NCI-H1105 treated with DMSO at 0.1 percent for 48 hours (cell line): Measurements from ENCODE around the gene TTYH1.
A peak's percentile ranks its signal among the peaks of the same experiment; 100 is the strongest.
"Not testable (repeated sequence)": the region's sequence is repeated elsewhere in the genome, so short reads cannot be mapped to it uniquely, and the experiment has no call there.

Source experiments
- DNase-seq: peaks from one replicate; lab custom pipeline; 2025; lab: John Stamatoyannopoulos, UW

Gene TTYH1

DNA sequence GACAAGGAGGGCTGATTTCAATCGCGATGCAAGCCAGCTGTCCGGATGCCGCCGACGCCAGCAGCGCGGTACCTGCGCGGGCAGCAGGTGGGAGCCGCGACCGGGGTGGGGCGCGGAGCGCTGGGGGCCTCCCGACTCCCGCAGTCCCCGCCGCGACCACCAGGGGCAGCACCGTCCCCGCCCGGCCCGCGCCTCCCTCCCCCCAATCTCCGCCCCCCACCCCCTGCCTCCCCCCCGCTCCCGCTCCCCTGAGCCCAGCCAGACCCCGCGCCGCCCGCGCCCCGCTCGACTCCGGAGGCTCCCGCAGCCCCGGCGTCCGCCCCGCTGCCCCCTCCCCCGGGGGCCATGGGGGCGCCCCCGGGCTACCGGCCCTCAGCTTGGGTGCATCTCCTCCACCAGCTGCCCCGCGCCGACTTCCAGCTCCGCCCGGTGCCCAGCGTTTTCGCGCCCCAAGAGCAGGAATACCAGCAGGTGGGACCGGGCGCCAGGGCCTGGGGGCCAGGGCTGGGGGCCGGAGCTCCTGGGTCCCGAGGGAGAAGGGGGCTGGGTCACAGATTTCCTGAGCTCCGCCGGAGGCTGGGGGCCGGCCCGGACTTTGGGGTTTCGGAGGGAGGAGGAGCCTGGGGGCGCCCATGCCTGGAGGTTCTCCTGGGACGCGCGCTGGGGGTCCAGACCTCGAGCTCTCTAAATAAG, at the start of gene TTYH1:
TSS of gene TTYH1 (plus strand) at position 257 of the 693 bp plus-strand sequence. CDS start at position 346, 89 bp downstream.
- DNase-seq = no peak

DNA sequence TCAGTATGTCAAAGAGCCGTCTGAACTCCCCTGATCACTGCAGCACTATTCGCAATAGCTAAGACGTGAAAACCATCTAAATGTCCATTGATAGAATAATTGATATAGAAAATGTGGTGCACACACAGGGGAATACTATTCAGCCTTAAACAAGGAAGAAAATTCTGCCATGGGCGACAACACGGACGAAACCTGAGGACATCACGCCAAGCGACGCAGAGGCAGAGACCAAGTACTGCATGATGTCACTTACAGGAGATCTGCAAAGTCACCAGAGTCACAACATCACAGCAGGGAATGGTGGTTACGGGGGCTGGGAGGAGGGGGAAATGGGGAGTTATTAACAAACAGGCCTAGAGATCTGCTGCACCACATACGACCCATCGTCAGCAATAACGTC, 49.5 kb upstream of the TTYH1 start:
- not testable (repeated sequence) for DNase-seq

DNA sequence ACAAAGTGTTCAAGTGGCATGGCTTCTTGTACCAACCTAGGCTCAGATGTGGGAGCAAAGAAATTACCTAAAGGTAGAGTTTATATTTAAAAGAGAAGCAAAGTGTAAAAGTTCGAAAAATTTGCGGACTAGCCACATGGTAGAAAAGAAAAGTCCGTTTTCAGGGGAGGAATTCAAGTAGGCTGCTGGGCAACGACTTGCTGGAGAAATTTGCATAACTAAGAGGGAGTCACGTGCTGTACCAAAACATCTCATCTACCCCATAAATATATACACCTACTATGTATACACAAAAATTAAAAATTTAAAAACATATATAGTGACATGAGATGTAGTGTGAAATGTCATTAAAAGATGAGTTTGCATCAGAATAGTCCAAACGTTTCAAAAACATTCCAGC, 48.5 kb upstream of the TTYH1 start:
- no peak for DNase-seq

DNA sequence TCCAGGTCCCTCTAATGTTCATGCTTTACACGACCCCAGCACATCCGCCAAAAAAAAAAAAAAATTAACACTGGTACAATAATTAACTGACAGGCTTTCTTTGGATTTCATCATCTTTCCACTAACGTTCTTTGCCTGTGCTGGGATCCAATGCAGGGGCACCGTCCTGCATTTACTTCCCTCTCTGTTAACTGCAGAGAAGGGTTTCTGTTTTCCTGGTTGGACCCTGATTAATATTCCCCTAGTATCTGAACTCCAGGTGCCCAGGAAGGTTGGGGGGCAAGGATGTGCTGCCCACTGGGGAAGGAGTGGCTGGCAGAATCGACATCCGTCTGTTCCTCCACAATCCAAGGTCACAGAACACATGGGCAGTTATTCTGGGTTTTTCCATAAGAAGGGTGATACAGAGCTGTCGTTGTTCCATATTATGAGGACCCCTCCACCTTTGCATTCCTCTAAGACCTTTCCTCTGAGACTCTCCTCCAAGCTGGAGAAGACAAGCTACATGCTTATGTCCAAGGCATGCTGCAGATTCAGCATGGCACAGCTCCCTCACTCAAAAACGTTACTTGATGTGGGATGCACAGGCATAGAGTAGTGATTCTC, 46.1 kb upstream of the TTYH1 start:
- no peak for DNase-seq

DNA sequence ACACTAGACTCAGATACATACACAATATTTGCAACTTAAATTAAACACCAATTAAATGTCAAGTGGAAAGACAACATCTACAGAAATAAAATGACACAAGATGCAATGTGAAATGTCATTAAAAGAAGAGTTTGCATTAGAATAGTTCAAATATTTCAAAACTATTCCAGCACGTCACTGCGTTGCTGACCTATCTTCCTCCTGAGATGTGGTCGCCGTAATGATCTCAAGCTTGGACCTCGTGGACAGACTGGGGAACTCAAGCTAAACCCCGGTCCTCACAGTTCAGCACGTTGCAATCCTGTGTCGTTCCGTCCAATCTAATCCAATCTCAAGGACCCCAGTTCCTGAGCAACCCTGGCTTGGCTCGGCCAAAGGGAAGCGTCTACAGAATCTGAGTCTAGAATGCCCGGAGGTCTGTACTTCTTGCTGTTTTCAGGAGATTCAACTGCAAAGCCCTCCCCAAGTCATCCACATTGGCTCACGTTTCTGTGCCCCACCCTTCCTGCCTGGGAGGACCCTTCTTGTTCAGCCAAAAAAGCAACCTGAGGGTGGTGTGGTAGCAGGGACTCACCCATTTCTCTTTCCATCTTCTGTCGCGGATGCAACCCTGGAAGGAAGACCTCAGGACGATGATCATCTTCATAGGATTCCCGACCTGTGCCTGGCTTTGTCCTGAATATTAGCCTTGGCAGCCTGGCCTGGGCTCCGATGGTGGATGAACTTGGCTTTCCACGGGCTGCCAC, 45.4 kb upstream of the TTYH1 start:
- not testable (repeated sequence) for DNase-seq

DNA sequence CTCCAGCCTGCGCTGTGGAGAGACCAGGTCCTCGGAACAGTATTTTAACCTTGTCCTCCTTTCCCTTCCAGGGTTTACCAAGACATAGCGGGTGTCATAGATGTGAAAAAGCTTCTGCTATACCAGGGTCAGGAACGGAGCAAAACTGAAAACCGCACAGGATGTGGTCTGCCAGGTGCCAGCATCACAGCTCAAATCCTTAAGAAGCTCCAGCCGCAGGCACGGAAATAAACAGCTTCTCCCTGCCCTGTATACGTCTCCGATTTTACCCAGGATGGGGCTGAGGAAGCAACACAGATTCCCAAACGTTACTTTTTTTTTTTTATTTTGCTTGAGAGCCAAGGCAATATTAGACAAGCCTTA, 44.8 kb upstream of the TTYH1 start:
- DNase-seq = not testable (repeated sequence)

DNA sequence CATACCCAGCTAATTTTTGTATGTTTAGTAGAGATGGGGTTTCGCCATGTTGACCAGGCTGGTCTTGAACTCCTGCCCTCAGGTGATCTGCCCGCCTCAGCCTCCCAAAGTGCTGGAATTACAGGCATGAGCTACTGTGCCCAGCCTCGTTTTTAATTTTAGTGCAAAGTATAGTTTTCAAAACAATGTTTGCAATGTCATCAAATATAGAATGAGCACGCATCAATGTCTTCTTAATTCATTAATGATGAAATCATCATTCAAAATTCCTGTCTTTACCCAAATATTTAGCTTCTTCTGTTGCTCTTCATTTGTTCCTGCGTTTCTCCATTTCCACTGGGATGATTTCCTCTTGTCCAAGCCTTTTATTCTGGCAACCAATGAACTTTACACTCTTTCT, 43.8 kb upstream of the TTYH1 start:
- DNase-seq = not testable (repeated sequence)

DNA sequence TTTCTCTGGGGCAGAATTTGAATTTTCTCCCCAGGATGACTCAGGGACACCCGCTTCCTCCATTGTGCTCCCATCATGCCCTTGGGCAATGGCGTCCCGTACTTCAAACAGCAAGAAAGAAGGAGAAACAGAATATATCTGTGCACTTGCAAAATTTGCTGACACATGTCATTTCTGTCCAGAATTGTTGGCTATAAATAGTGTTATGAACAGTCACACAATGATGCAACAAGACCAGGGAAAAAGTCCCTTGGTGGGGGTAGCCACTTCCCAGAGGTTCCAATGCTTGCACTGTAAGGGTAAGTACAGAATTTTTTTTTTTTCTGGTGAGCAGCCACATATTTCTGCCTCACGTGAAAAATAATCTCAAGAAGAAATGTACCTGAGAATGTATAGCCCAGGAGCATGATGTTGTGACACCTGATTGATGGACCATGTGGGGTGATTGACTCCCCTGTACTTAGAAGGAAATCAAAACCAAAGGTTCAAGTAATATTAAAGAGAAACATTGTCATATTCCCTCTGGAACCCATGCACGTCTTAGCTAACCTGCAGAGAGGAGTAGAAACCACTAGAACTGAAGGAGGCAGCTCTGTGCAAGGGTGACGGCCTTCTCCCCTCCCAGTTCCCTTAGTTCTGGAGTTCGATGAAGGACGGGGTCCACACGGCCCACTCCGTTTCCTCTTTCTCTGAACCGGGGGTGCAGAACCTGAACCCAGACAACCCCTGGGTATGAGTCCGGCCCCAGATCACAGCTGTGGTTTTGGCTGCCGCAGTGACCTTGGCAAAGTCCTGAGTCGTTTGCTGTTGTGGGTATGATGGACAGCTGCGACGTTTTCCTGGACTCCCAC, 41.3 kb upstream of the TTYH1 start:
- no peak for DNase-seq

DNA sequence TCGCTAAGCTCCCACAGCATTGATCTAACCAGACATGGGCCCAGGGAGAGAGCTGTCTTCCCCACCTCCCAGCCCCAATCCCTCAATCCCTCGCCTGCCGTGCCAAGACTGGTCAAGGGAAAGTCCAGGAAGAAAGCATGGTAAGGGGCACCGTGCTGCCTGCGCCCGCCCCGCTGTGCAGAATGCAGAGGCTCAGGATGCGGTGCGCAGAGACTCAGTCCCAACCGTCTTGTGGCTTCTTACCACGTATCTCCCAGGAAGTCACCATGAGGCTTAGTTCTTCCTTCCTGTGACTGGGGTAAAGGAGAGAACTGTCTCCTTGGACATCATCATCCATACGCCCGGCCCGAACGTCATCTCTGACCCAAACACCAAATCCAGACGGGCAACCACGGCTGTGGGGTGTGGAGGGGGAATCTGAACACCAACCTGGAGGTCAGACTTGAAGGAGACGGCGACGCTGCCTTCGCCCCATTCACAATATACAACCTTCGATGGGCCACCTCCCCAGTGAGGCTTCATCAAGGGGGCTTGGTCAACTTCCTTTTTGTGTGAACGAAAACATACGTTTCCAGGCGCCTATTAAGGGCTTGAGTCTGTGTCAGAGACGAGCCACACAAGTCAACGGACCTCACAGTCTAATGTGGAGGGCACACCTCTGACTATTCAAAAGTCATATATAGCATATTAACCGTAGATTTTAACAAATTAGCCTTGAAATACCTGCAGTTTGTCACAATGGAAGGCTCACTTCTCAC, 39.9 kb upstream of the TTYH1 start:
- not testable (repeated sequence) for DNase-seq

DNA sequence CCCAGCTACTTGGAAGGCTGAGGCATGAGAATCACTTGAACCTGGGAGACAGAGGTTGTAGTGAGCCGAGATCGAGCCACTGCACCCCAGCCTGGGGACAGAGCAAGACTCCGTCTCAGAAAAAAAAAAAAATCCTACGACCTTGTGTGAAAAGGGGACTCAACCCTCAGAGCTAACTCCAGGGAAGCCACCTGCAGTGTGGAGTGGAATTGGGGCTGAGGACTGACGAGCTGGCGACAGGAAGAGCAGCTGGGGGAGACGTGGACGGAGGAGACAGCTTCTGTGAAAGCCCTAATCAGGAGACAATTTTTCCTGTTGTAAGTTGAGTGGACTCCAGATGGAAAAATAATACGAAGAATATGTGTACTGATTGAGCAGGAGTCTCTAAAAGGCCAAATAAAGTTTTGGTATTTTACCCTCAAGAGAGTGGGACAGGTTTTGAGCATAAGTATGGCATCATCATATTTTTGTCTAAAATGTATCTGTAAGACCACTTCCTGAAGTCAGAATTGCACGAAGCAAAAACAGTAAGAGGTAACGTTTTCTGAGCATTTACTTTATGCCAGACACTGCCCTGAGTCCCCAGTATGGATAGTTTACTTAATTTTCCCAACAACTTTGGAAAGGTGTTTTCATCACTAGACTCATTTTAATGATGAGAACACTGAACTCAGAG, 38.5 kb upstream of the TTYH1 start:
- no peak for DNase-seq

DNA sequence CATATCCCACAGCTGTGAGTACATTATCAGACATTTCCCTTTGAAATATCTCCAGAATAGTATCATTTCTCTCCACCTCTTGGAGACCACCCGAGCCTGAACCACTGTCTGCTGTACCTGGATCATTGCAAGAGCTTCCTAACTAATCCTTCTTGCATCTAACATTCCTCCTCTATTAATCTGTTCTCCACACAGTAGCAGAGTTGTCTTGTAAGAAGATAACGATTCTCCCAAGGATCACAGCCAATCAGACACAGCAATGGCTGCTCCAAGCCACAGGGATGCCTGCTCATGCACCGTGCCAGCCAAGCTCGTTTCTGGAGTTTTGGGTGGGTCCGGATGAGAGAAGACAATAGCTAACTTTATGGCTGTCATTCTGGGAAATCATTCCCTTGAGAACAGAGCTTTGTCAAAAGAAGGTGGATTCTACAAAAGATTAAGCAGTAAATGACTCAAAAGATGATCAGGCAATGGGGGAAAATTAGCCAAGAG, 36.0 kb upstream of the TTYH1 start:
- DNase-seq = no peak

DNA sequence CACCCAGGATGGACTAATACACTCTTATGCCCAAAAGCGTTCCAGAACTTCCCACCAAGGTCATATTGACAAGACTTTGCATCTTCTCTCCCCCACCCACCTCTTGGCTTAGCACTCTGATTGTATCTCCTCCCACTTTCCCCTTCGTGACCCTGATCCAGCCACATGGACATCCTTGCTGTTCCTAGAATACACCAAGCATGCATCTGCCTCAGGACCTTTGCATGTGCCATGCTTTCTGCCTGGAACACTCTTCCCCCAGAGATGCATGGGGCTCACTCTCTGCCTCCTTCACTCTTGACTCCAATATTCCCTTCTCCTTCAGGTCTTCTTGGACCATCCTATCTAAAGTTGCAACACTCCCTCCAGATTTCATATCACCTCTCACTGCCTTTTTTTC, 34.4 kb upstream of the TTYH1 start:
- no peak for DNase-seq

DNA sequence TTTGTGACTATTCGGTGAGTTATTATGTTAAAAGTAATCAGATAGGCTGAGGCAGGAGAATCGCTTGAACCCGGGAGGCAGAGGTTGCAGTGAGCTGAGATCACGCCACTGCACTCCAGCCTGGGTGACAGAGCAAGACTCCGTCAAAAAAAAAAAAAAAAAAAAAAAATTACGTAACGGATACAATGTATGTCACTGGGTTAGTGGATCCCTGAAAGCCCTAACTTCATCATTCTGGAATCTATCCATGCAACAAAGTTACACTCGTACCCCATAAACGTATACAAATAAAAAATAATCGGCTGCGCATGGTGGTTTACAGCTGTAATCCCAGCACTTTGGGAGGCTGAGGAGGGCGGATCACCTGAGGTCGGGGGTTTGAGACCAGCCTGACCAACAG, 33.2 kb upstream of the TTYH1 start:
- not testable (repeated sequence) for DNase-seq

DNA sequence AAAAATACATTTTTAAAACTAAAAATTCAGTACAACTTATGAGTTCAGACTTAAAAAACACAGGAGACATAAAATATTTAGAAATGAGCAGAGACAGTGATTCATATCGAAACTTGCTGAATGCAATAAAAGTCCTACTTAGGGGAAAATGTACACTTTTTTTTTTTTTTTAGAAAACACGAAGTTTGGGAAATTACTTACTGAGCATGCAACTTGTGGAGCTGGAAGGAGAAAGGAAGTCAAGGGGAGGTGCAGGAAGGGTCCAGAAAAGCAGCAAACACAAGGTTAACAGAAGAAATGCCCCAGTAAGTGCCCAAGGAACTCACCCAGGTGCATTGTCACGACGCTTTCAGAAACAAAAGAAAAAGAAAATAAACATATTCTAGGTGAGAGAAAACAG, 31.9 kb upstream of the TTYH1 start:
- no peak for DNase-seq

DNA sequence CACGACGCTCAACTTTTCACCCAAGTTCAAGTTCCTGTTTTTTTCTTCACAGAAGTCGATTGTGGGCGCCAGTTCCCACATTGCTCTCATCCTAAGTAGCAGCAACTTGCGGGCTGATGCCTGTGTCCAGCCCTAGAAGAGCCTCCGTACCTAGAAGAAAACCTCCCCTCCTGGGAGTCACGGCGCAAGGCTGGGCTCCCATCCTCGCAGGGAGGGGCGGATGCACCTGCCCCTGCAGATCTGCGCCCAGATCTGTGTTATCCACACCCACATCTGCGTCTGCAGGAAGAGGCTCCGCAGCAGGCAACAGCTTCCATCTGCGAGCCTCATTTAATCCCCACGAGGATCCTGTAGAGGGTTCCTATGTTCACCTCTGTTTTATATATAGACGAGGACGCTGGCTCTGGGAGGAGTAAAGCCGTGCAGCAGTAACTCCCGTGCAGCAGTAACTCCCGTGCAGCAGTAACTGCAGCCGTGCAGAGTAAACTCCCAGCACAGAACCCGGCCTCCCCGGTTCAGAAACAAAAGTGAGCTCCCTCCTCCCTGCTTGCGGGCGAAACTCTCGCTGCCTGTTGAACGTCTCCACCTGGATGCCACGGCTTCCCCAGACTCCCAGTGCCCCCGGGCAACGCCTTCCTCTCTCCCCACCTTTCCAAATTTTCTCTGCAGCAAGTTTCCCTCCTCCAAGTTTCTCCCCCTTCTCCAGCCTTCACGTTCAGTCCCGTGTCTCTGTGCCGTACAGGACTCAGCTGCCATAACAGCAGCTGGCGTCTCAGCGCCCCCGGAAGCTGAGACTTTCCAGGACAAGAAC, 27.1 kb upstream of the TTYH1 start:
- peak; percentile 20 for DNase-seq

DNA sequence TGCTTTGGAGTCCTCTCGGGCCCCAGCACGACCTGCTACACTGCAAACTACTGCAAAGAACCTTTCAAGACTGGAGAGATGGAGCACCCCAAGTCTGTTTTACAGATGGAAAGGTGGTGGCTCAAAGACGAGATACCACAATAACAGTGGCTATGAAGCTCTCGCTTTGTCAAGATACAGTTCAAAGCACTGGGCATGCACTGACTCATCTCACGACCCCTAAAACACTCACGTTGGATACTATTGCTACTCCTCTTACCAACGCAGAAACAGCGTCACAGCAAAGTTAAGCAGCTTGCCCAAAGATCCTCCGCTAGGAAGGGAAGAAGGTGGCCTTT, 26.5 kb upstream of the TTYH1 start:
- DNase-seq = no peak

DNA sequence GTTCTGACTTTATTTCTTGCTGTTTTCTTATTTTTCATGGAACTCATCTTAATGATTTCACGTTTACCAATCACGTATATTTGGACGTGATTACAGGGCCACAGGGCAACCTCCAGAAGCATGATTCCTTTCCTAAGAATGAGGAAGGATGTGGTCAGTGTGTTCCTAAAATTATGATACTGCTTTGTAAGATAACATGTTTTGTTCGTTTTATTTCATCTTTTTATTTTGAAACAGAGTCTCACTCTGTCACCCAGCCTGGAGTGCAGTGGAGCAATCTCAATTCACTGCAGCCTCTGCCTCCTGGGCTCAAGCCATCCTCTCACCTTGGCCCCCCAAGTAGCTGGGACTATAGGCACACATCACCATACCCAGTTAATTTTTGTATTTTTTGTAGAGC, 25.7 kb upstream of the TTYH1 start:
- no peak for DNase-seq

DNA sequence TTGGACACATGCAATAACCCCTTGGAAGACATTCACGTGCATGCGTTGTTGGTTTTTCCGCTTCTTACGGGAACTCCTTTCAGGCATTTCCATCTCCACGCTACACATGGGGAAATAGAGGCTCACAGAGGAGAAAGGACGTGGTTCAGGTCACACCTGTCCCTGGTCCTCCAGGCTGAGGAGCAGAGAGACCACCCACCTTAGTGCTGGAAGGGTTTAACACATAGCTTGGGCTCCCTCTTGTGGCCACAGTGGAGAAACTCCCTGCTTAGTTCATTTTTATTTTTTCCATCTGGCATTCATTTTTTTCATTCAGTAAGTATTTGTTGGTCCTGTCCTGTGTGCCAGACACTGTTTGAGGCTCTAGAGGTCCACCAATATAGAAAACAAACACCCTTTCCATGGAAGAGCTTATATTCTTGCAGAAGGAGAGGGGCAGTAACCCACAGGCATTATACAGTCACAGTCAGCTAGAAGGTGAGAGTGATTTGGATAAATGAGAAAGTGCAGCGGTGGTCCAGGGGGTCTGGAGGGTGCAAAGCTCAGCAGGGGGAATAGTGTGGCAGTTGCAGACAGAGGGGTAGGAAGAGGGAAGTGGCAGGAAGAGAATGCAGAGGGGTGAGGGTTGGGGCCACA, 24.2 kb upstream of the TTYH1 start:
- peak; percentile 70 for DNase-seq

DNA sequence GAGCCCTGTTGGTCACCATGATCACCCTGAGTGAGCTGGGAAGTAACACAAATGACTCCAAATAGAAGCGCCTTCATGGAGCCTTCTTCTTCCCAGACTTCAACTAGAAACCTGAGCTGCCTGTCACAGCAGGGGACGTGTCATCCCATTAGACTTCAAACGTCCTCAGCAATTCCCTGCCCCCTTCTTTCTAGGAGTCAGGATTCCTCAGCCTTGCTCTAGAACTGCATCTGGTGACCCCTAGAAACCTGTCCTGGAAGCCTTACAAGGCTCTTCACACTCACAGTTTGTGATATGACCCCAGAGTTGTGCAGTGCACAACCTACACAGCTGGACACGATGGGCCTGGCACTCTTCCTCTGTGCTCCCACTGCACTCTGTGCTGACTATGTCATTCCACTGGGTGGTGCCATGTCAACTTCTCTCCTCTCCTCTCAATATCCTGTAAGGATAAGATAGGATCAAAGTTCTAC, 23.6 kb upstream of the TTYH1 start:
- no peak for DNase-seq
